DOHH2 (cell line): ENCODE results near the gene TBCC.

Source experiments
- H3F3A ChIP-seq: fragments of 200-600 bp; sonication (generic), shearing (Covaris generic); 2 replicates; pipeline ENCODE4 v1.6.0; 2016; ENCODE audit warnings: antibody characterized with exemption, mild to moderate bottlenecking; ENCODE audit not compliant: control insufficient read depth, insufficient read depth
- H3K27ac ChIP-seq: fragments of 200-600 bp; sonication (generic); 2 replicates; pipeline ENCODE4 v1.5.1; 2014; ENCODE audit warnings: low read depth, mild to moderate bottlenecking, low read length, moderate library complexity
- H3K27me3 ChIP-seq: fragments of 200-600 bp; sonication (generic); 2 replicates; pipeline ENCODE4 v1.6.1; 2014; ENCODE audit warnings: mild to moderate bottlenecking, low read length, mixed read lengths; ENCODE audit not compliant: control insufficient read depth
- H3K36me3 ChIP-seq: fragments of 200-600 bp; sonication (generic); 2 replicates; pipeline ENCODE4 v1.6.1; 2014; ENCODE audit warnings: mild to moderate bottlenecking, low read length, moderate library complexity, mixed read lengths; ENCODE audit not compliant: control insufficient read depth
- H3K4me1 ChIP-seq: fragments of 200-600 bp; sonication (generic); 2 replicates; pipeline ENCODE4 v1.6.1; 2014; ENCODE audit warnings: mild to moderate bottlenecking, low read length, mixed read lengths; ENCODE audit not compliant: control insufficient read depth
- H3K4me2 ChIP-seq: fragments of 200-600 bp; sonication (generic); 2 replicates; pipeline ENCODE4 v1.6.0; 2014; ENCODE audit warnings: mild to moderate bottlenecking, low read length, moderate library complexity
- H3K4me3 ChIP-seq: fragments of 200-600 bp; sonication (generic); 2 replicates; pipeline ENCODE4 v1.5.1; 2014; ENCODE audit warnings: mild to moderate bottlenecking, low read length, mixed read lengths
- H3K79me2 ChIP-seq: fragments of 200-600 bp; sonication (generic); 2 replicates; pipeline ENCODE4 v1.6.1; 2014; ENCODE audit warnings: mild to moderate bottlenecking, low read length, mixed read lengths; ENCODE audit not compliant: control insufficient read depth
- H3K9me2 ChIP-seq: fragments of 200-600 bp; sonication (generic); replicated peaks from 2 replicates; pipeline ENCODE4 v1.6.1; 2014; ENCODE audit warnings: mild to moderate bottlenecking, low read length, mixed read lengths; ENCODE audit not compliant: control insufficient read depth
- H3K9me3 ChIP-seq: fragments of 200-600 bp; sonication (generic); 2 replicates; pipeline ENCODE4 v1.6.1; 2014; ENCODE audit warnings: antibody characterized with exemption, low read length, mixed read lengths; ENCODE audit not compliant: control insufficient read depth, insufficient read depth
- H4K20me1 ChIP-seq: fragments of 200-600 bp; sonication (generic); 2 replicates; pipeline ENCODE4 v1.6.0; 2014; ENCODE audit warnings: low read depth, mild to moderate bottlenecking, antibody characterized with exemption, low read length, moderate library complexity; ENCODE audit not compliant: control insufficient read depth, insufficient read depth
- EZH2phosphoT487 ChIP-seq: fragments of 200-600 bp; sonication (generic); IDR thresholded peaks from 2 replicates; pipeline ENCODE4 v1.6.1; 2017; ENCODE audit warnings: borderline replicate concordance, mild to moderate bottlenecking, antibody characterized with exemption, low read length, moderate library complexity, mixed read lengths
- TF ChIP-seq, protein P1 (sequence below): fragments of 200-600 bp; sonication (generic); IDR thresholded peaks from one replicate; pipeline ENCODE4 v1.5.1; 2014; ENCODE audit warnings: antibody characterized with exemption, mild to moderate bottlenecking, low read depth, low read length; ENCODE audit not compliant: poor library complexity, severe bottlenecking

TBCC gene

DNA sequence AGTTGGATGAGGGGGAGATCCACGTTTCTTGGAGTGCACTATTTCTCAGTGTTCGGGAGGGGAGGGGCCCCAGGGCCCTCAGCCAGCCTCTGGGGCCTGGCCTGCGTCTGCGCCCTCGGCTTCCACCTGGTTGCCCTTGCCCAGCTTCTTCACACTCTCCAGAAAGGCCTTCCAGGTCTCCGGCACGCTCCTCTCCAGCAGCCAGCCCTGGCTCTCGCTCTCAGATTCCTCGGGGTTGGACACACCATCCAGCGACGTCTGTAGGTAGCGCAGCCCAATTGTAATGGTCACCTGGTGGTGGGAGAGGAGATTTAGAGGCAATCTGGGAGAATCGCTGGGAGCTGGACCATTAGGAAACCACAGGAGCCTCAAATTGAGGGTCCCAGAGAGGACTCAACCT, 47.7 kb downstream of the TBCC start:
- H3K9me2 ChIP-seq, result no peaks in the 10 kb centered on the region
- H3K4me2 ChIP-seq, result no peak overlapping the region
- peaks cover 4% of the 10 kb centered on the region for H3K36me3 ChIP-seq
- TF ChIP-seq EZH2phosphoT487, result no peak
- TF ChIP-seq, protein P1, sequence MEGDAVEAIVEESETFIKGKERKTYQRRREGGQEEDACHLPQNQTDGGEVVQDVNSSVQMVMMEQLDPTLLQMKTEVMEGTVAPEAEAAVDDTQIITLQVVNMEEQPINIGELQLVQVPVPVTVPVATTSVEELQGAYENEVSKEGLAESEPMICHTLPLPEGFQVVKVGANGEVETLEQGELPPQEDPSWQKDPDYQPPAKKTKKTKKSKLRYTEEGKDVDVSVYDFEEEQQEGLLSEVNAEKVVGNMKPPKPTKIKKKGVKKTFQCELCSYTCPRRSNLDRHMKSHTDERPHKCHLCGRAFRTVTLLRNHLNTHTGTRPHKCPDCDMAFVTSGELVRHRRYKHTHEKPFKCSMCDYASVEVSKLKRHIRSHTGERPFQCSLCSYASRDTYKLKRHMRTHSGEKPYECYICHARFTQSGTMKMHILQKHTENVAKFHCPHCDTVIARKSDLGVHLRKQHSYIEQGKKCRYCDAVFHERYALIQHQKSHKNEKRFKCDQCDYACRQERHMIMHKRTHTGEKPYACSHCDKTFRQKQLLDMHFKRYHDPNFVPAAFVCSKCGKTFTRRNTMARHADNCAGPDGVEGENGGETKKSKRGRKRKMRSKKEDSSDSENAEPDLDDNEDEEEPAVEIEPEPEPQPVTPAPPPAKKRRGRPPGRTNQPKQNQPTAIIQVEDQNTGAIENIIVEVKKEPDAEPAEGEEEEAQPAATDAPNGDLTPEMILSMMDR, result no peak
- peaks cover 9% of the 10 kb centered on the region for H3K4me1 ChIP-seq
- H4K20me1 ChIP-seq, result no peaks in the 10 kb centered on the region
- H3K79me2 ChIP-seq, result no peaks in the 10 kb centered on the region
- no peak overlapping the region for H3K27ac ChIP-seq
- H3K27me3 ChIP-seq, result no peaks in the 10 kb centered on the region
- no peaks in the 10 kb centered on the region for H3K9me3 ChIP-seq
- H3F3A ChIP-seq, result no peaks in the 10 kb centered on the region
- no peak overlapping the region for H3K4me3 ChIP-seq

DNA sequence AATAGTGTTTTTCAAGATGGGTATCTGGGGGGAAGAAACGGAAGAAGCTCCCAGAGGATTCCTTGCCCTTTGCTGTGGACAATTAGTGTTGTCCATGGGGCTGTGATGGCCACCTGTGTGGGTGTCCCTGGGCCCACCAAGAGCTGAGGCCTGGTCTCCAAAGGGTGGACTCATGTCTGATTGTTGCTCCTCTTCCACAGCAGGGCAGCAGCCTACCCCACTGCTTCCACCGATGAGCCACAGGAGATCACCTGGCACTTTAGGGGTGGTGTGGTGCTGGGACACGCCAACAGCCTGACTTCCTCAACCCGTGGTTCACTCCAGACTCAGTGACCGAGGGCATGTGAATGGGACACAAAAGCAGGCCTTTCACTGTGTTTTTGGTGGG, 48.6 kb downstream of the TBCC start:
- Histone ChIP-seq H3K9me2 (no peaks in the 10 kb centered on the region), H3F3A (no peaks in the 10 kb centered on the region), H3K79me2 (no peaks in the 10 kb centered on the region), H3K4me1 (peaks cover 9% of the 10 kb centered on the region), H3K9me3 (no peaks in the 10 kb centered on the region), H3K27ac (no peak overlapping the region), H3K27me3 (no peaks in the 10 kb centered on the region), H3K36me3 (peaks cover 13% of the 10 kb centered on the region), H3K4me2 (no peak overlapping the region), H4K20me1 (no peaks in the 10 kb centered on the region), H3K4me3 (no peak overlapping the region)
- TF ChIP-seq, protein P1, result no peak
- no peak for TF ChIP-seq EZH2phosphoT487

DNA sequence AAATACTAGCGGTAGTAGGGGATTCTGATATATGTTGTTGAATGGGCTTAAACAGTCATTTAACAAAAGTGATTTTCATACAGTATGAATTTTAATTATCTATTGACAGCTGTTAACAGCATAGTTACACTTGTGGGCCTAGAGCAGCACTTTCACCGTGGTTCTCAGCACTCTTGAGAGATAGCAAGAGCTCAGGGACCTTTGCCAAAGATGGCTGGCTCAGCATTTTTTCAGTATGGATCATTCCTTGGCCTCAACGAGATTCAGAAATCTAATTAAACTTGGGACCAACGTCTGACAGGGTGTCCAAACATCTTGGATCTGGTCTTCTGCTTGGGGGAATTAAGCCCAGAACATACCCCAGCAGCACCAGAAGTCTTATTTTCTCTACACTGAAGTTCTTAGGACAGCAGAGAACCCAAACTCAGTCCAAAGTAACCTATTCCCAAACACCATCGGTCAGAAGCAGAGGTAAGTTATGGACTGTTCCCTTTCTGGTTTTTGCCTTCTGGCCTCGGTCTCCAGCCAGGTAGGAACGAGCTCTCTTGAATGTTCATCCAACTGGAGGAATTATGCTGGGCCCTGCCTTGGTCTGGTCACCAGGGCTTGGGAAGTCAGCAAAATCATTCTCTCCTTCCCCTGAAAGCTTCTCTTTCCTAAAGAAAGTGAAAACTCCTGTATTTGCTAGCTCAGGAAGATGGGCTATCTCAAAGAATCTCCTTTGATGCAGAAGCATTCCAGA, 49.2 kb downstream of the TBCC start:
- Histone ChIP-seq H3K36me3 (peaks cover 13% of the 10 kb centered on the region), H3K27ac (no peak overlapping the region), H3K4me1 (peaks cover 9% of the 10 kb centered on the region), H3K27me3 (no peaks in the 10 kb centered on the region), H3F3A (no peaks in the 10 kb centered on the region), H3K9me2 (no peaks in the 10 kb centered on the region), H4K20me1 (no peaks in the 10 kb centered on the region), H3K9me3 (no peaks in the 10 kb centered on the region), H3K4me3 (no peak overlapping the region), H3K4me2 (no peak overlapping the region), H3K79me2 (no peaks in the 10 kb centered on the region)
- TF ChIP-seq EZH2phosphoT487, result no peak
- TF ChIP-seq, protein P1, result no peak
